GM13977 (cell line): Measurements from ENCODE around the gene CHTF8.

Experiments
- DNase-seq: peaks from one replicate; pipeline ENCODE4 v3.0.0; 2012; ENCODE audit warnings: low spot score
- CTCF ChIP-seq: IDR thresholded peaks from 2 replicates; pipeline ENCODE4 v1.5.1; 2012; ENCODE audit warnings: mild to moderate bottlenecking, control low read depth; ENCODE audit not compliant: insufficient read depth; ENCODE audit errors: extremely low read depth, missing control alignments
- in situ Hi-C: fragments of 300-500 bp; cut with MboI; formaldehyde crosslinking; loops from one replicate; pipeline ENCODE4 v1.12.0; 2022; ENCODE audit warnings: low sequenced_read_pairs, low pct_unique_long_range_greater_than_20kb, mixed read lengths, inconsistent platforms; ENCODE audit not compliant: unreplicated experiment

Gene CHTF8

GRCh38 chr16:69087161-69087581 is 45.2 kb downstream of the CHTF8 start:
- no peak for TF ChIP-seq CTCF
- DNase-seq = no peak
- in situ Hi-C loops = no loop called here

GRCh38 chr16:69085032-69085695 is 47.2 kb downstream of the CHTF8 start:
- in situ Hi-C loops = no loop called here
- TF ChIP-seq CTCF = no peak

DNA sequence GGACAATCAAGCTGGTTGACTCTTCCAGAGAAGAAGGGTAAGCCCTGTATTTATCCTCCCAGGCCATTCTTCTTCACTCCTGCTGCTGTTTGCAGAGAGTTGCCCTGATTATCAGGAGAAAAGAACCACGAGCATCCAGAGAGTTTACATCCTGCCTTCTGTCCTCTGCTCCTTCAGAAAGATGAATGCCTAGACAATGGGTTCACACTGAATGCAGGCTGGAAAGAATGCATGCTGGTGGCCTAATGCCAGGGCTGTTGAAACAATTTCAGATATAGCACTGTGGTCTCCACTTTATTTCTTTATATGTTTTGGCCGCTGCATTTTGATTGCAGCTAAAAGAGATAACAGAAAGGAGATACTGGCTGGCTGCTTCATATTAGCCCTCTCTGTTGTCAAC is 48.1 kb downstream of the CHTF8 start:
- no peak for TF ChIP-seq CTCF
- DNase-seq = no peak
- in situ Hi-C loops = no loop called here

More at GRCh38 chr16:69085032-69085695, 47.2 kb downstream of the CHTF8 start:
- DNase-seq = no peak

DNA sequence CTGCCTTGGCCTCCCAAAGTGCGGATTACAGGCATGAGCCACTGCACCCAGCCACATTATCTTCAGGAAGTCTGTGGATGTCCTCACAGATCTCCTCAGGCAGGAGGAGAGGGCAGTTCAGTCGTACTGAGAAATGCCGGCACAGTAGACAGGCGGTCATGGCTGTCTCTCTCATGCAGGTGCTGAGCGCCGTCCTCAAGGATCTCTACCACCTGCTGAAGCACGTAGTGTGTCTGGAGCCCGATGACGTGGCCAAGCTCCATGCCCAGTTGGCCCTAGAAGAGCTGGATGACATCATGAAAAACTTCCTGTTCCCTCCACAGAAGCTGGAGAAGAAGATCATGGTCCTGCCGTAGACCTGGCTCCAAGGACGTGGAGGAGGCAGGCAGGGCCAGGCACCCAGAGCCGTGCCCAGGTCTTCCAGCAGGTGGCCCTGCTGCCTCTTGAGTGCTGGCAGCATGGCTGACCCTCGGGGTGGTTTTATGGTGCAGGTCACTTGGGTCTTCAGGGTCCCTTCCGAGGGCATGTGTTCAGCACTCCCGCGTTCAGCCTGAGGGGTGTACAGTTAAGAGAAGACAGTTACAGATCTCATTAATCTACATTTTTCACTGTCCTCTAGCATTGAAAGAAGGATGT is 49.0 kb downstream of the CHTF8 start:
- no peak for DNase-seq
- in situ Hi-C loops = no loop called here
- TF ChIP-seq CTCF = peak; percentile 27

DNA sequence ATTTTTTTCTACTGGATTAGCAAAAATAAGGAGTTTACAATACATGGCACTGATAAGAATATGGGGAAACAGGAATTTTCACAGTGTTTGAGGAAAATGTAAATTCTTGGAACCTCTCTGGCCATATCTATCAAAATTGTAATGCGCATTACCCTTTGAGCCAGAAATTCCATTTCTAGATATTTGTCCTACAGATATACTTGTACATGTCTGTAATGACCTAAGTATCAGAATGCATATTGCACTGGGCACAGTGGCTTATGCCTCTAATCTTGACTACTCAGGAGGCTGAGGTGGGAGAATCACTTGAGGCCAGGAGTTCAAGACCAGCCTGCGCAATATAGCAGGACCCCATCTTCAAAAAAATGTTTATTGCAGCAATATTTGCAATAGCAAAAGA is 52.7 kb downstream of the CHTF8 start:
- no peak for TF ChIP-seq CTCF
- in situ Hi-C loops = no loop called here

DNA sequence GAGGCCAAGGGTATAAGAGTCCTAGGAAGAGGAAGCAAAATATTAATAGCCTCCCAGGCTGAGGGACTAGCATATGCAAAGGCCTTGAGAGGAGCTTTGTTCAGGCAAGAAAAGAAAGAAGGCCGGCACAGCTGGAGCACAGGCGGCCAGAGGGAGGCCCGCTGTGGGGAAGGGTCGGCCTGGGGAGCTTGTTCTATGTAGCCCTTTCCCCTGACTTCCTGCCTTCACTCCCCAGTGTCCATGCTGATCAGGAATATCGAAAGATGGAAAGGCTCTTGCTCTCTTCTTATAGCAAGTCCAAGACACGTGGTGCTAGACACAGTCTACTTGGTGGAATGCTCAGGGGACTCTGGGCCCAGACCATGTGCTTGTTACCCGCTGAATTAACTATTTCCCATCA is 54.3 kb downstream of the CHTF8 start:
- TF ChIP-seq CTCF = no peak
- DNase-seq = no peak
- in situ Hi-C loops = no loop called here

More for the DNA sequence above, 52.7 kb downstream of the CHTF8 start:
- DNase-seq = no peak
